ENCODE data around the gene BOK.
"Not testable (repeated sequence)": the region's sequence is repeated elsewhere in the genome, so short reads cannot be mapped to it uniquely, and the experiment has no call there.

Gene BOK

DNA sequence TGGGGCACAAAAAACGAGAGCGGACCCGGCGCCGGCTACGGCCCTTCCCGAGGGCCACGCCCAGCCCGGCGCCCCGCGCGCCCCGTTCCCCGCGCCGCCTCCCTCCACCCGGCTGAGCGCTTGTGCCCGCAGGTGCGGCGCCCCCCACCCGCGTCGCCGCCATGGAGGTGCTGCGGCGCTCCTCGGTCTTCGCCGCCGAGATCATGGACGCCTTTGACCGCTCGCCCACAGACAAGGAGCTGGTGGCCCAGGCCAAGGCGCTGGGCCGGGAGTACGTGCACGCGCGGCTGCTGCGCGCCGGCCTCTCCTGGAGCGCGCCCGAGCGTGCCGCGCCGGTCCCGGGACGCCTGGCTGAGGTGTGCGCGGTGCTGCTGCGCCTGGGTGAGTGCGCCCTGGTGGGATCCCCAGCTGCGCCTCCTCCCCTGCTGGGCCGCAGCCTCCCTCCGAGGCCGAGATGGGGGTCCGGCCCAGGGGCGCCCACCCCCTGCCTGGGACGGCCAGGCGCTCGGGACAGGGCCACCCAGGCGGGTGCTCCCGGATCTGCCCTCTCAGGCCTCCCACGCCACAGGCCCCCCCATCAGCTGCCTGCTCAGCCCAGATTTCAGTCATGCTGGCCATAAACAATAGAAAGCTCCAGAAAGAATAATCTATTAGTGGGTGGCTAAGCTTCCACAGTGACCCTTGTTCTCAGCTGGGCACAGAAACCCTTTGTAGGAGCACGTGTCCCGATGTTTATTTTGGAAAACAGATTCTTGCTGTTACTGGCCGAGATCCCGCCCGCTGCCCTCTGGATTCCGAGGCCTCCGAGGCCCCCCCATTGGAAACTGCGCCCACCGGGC lies 997 bp downstream of the BOK start:
- DNase-seq: peak; percentile 46

DNA sequence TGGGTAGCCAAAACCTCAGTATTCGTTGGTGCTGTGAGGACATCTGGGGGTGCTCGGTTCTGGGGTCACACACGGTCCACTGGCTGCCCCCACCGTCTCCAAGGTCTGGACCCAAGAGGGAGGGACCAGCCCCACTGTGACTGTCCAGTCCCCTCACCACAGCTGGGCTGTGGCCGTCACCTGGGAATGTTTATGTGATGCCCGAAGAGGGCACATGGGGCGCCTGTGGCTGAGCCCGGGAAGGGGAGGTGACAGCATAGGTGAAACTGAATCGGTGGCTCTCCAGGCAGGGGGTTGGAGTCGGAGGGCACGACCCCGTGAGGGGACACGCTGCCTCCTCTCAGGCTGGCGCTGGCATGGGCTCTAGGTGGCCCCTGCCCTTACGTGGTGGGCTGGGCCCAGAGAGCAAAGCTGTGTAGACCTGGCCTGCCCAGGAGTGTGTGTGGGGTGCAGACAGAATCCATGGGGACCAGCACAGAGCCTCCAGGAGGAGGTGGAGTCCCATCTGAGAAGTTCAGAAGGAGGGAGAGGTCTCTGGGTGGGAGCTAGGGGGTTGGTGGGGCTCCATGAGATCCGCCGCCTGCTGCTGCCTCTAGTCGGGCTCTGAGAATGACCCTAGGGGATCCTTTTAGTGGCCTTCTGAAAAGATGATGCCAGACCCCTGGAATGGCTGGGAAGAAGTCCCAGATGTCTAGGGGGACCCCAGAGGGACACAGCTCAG lies 1.8 kb downstream of the BOK start:
- no peak for DNase-seq

DNA sequence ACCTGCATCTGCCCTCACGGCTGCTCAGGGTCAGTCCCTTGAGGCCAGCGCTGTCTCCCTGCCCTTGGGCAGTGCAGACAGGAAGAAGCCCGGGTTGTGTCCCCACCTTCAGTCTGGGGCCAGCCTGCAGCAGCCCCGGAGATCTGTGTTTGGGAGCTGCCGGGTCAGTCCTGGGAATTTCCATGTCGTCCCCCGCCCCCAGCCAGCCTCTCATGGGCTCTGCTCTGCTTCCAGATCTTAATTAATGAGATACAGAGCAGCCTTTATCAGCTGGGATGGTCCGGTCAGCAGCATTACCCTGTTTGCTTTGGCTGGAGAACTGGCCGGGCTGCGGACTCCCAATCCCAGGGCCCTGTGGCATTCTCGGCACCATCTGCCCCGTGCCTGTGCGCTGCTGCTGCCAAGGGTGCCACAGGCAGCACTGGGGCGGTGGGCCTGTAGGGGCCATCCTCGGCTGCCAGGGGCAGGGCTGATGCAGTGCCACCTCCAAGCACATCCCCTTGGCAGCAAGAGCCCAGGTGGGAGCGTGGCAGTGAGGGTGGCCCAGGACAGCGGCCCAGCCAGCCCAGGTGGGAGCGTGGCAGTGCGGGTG lies 2.4 kb downstream of the BOK start:
- no peak for DNase-seq

DNA sequence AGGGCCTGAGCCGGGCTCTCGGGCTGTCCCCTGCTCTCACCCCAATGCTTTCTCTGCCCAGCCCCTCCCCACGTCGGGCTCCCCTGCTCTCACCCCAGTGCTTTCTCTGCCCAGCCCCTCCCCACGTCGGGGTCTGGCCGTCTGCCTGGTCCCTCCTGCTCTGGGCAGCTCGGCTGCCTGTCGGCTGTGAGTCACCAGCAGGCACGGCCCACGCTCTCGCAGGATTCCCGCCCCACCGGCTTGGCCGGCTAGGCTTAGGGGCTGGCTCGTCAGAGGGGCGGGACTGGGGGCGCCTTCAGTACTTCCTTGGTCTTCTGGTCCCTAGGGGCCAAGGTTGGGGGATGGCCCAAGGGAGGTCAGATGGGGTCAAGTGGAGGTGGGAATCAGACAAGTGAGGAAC lies 3.3 kb downstream of the BOK start:
- peak; percentile 67 for DNase-seq

DNA sequence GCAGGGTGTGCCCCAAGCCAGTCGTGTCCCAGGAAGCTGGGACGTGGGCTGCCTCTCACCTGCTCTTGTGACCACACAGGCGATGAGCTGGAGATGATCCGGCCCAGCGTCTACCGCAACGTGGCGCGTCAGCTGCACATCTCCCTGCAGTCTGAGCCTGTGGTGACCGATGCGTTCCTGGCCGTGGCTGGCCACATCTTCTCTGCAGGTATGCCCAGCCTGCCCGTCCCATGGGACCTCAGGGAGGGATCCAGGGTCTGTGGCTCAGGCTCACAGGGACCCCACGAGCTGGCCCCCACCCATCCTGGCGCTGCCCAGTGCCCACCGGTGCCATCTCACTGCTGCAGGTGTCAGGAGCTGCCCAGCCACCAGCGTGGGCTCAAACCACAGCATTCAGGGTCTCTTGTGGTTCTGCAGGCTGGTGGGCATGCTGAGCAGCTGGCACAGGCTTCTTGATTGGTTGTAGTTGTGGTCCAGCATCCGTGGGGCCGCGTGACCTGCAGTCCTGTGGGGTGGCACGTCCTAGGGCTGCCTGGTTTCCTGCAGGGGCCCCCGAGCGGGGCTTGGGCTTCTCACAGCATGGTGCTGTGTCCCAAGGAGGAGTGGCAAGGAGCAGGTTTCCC lies 3.8 kb downstream of the BOK start:
- no peak for DNase-seq

DNA sequence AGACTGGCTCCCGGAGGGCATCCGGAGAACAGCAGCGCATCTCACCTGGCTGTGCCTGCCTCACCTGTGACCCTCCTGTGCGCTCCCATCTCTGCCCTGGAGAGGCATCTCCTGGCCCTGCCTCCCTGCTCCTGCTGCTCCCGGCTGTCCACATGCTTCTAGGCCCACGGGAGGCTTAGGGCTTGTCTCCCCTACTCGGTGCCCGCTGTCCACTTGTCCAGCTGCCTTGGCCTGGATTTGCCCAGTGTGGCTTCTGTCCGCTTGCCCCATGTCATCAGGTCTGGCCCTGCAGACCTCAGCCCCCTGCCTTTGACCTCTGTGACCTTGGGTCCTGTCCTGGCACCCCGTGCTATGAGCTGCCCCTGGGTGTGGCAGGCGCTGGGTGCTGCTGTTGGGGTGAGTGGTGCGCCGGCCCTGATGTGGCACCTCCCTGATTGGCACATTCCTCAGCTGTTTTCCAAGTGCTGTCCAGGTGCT lies 4.5 kb downstream of the BOK start:
- DNase-seq: no peak

DNA sequence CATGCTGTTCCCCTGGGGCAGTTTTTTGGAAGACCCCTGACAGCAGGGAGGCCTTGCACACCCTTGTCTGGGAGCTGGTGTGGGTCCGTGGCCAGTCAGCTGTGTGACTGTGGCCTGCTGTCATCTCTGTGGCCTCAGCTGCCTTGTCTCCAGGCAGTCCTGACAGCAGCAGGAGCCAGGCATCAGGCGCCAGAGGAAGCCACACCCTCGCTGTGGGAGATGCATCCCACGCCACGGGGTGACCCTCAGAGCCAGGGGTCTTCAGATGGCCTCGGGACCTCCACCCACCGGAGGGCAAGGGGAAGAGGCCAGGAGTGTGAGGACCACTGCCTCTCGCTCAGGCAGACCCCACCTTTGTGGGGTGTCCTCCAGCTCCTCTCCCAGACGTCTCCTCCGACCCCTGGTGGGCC lies 5.0 kb downstream of the BOK start:
- DNase-seq: no peak

DNA sequence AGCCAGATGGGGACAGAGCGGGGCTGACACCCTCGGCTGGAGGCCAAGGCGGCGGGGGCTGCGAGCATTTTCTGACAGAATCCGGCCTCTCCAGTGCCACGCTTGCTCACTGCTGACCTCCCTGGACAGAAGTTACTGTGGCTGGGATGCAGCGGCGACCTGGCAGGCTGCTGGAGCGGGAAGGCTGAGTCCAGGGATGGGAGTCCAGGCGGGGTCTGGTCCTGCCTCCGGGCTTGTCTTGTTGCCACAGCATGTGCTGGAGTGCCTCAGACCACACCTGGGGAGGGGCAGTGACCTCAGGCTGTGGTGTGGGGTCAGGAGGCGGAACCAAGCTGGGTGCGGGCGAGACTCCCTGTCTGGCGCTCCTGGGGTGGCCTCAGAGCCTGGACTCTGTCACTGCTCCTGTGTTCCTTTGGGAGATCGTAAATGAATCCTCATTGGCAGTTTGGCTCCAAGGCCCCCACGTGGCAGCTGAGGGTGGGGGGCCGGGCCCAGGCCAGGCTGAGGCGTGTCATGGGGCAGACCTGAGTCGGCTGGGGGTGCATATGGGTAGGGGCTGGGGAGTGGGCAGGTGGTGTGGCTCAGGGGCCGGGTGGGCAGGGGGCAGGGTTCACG lies 5.5 kb downstream of the BOK start:
- no peak for DNase-seq

DNA sequence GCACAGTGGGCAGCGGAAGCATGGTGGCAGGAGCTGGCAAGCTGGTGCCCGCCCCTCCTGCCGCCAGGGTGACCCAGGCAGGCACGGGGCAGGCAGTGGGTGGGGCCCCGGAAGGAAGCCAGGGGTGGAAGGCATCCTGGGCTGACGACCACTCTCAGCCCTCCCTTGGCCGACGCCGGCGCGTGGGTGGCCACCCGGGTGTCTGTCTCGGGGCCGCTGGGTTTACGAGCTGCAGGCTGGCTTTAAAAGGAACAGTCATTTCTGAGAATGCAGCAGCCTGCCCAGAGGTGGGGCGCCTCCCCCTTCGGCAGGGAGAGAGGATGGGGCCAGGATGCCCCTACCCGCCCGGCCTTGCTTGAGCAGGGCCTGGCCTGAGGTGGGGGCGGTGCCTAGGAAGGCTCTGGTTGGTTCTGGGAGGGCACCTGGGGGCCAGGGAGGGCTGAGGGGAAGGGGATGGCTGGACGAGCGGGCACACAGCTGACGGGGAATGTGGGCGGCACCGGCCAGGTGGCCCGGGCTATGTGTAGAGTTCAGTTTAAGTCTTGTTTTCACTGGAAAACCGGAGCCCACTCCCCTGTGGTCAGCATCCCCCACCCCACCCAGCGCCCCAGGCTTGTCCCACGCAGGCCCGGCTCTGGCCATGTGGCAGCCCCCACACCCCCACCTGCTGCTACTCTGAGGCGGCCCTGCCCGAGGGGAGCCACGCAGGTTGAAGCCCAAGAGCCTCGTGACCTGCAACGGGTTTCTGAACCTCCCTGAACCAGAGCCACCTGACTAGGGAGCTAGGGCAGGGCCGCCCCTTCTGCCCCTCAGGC lies 6.3 kb downstream of the BOK start:
- no peak for DNase-seq

DNA sequence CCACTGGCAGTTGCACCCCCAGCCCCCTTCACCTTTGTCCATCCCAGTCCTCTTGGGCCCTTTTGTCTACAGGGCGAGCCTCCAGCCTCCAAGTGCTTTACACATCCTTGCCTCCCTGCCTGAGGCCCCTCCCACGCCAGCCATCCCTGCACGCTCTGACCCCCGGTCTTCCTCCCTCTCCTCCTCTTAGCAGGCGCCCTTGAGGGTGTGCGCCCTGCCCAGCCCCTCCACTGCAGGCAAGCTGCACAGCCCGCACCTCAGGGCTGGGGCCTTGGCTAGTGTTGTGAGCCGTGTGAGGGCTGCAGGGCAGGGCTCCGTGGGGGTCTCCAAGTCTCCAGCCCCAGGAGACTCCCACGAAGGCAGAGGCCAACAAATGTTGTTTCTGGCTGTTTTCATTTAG lies 6.9 kb downstream of the BOK start:
- no peak for DNase-seq

DNA sequence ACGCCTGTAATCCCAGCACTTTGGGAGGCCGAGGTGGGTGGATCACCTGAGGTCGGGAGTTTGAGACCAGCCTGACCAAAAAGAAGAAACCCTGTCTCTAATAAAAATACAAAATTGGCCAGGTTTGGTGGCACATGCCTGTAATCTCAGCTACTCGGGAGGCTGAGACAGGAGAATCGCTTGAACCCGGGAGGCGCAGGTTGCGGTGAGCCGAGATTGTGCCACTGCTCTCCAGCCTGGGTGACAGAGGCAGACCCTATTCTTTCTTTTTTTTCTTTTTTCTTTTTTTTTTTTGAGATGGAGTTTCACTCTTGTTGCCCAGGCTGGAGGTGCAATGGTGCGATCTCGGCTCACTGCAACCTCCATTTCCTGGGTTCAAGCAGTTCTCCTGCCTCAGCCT lies 7.5 kb downstream of the BOK start:
- not testable (repeated sequence) for DNase-seq

DNA sequence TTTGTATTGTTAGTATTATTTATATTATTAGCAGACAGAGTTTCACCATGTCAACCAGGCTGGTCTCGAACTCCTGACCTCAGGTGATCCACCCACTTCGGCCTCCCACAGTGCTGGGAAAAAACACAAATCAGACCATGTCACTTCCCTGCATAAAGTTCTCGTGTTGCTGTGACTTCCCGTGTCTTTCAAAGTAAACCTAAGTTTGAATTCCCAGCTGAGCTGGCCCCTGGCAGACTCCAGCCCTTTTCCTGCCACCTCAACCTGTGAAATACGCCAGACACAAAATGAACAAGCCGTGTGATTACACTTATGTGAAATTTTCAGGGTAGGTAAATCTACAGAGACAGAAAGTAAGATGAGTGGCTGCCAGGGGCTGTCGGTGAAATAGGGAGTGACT lies 7.9 kb downstream of the BOK start:
- no peak for DNase-seq

DNA sequence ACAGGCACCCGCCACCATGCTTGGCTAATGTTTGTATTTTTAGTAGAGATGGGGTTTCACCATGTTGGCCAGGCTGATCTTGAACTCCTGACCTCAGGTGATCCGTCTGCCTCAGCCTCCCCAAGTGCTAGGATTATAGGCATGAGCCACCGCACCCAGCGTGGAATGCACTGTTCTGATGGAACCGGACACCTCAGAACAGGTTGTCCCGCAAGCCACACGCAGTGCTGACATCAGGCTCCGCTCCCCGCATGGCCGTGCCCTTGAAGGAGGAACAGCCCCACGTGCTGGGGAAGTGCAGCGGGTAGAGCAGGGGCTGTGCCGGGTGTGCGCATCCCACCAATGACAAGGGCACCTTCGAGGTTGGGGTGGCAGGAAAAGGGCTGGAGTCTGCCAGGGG lies 8.7 kb downstream of the BOK start:
- not testable (repeated sequence) for DNase-seq

DNA sequence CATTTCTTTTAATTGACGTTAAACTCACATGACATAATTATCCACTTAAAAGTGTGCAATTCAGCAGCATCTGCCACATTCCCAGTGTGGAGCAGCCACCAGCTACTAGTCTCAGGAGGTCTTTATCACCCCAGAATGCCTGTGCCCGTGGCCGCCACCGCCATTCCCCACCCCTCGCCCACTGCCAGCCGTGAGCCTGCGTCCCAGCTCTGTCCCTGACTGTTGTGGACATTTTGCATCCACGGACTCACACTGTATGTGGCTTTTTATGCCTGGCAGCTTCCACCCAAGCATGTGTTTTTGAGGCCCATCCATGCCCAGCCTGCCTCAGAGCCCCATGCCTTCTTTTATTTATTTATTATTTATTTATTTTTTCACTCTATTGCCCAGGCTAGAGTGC lies 9.2 kb downstream of the BOK start:
- no peak for DNase-seq

DNA sequence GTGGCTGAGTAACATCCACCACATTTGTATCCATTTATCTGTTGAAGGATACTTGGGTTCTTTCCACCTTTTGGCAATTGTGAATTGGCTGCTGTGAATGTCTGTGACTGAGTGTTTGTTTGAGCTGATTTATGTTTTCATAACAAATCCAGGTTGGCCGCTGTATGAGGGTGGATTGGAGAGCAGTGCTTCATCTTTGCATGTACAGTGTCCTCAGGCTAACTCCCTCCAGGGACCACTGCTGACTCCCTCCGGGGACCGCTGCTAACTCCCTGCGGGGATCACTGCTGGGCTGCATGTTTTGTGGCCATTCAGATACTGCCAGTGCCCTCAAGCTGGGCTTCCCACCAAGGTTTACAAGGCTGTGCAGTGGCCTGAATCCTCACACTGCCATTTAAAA lies 10.2 kb downstream of the BOK start:
- no peak for DNase-seq

DNA sequence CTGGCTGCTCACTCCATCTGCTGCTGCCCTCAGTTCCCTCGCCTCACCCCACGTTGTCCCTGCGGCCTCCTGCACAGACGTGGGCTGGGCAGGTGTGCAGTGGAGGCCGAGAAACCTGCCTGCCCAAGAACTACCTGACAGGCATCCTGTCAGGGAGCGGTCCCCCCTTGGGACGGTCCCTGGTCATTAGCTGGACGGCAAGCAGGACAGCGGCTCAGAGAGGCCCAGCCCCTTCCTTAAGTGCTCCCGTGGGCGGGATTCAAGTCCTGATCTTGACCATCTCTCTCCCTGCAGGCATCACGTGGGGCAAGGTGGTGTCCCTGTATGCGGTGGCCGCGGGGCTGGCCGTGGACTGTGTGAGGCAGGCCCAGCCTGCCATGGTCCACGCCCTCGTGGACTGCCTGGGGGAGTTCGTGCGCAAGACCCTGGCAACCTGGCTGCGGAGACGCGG lies 11.3 kb downstream of the BOK start:
- no peak for DNase-seq

DNA sequence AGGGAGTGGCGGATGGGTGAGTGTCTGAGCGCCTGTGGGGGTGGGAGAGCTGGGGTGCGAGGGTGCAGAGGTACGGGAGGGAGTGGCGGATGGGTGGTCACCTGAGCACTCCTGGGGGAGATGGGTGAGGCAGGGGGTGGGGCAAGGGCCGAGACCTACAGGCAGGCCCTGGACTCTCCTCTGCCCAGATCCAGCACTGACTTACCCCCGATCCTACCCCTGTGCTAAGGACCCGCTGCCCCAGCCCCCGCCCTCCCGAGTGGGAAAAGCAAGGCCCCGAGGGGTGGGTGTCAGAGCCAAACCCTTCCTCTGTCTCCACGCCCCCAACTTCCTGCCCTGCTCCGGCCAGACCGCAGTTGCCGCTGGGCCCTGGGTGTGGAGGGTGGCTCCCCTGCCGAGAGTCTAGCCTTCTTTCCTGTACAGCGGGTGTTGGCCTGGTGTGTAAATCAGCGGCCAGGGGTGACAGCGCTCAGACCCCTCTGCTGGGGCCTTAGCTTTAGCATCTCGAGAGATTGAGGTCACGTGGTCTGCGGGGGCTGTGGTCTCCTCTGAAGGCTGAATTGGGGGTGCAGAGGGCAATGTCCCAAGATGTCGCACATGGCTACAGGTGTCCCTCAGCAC lies 12.5 kb downstream of the BOK start:
- DNase-seq: no peak

DNA sequence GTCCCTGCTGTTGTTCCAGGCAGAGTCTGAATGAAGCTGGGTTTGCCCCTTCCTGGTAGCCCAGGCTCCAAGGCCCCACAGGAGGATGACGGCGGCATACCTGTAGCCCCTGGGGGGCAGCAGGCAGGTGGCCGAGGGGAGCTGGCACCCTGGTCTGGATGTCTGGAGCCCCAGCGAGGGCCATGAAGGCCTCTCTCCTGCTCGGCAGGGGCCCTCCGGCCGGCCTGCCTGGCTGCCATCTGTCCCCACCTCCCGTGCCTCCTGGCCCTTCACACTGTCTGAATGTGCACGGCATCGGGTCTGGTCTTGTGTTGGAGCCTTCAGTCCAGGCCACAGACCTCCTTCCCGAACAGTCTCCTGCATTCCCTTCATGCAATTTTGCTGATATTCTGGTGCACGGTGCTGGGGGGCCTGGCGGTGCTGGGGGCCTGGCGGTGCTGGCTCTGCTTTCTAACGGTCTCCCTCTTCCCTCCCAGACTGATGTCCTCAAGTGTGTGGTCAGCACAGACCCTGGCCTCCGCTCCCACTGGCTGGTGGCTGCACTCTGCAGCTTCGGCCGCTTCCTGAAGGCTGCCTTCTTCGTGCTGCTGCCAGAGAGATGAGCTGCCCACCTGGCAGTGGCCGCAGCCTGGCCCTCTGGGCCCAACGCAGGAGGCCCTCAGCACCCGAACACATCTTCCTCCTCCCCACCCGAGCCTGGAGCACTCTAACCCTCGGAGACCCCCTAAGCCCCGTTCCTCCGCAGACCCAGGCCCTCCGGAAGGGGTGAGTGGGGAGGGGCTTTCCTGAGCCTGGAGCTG lies 13.5 kb downstream of the BOK start:
- no peak for DNase-seq

DNA sequence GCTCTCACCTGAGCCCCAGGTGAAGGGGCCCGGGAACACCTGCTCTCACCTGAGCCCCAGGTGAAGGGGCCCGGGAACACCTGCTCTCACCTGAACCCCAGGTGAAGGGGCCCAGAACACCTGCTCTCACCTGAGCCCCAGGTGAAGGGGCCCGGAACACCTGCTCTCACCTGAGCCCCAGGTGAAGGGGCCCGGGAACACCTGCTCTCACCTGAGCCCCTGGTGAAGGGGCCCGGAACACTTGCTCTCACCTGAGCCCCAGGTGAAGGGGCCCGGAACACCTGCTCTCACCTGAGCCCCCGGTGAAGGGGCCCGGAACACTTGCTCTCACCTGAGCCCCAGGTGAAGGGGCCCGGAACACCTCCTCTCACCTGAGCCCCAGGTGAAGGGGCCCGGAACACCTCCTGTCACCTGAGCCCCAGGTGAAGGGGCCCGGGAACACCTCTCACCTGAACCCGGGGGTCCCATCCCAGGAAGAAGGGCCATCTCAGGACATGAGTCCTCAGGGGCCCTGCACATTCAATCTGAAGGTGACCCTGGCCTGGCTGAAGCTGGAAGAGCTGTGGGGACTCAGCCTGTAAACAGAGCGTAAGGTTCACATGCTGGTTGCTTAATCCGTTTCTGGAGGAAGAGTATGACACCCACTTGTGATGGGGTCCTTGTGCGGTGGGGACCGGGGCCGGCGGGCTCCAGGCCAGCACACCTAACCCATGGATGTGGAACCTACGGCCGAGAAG lies 14.5 kb downstream of the BOK start:
- not testable (repeated sequence) for DNase-seq

DNA sequence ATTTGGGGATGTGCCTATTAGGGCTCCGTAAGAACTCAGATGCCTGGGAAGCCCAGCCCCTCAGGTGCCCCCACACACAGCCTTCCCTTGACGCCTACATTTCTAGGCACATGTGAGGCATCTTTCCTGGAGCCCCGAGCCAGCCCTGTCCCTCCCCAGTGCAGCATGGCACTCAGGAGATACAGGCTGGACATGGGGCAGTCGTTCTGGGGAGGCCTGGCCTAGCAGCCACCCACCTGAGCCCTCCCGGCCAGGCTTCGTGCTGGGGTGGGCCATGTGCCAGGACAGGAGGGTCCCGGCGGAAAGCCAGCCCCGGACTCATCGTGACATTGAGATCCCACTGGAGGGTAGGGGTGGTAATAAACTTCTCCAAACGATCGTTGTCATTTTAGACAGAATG lies 15.2 kb downstream of the BOK start:
- DNase-seq: no peak
